K562 (cell line): ENCODE results near the gene LRRC47.

ENCODE experiments used
- ETV5 ChIP-seq: sonication (generic); formaldehyde crosslinking; IDR thresholded peaks from 2 replicates; pipeline ENCODE4 v1.4.0; 2020; ENCODE audit warnings: low read depth, mild to moderate bottlenecking, missing genetic modification reagents
- GATAD2B ChIP-seq: fragments of 450-650 bp; IDR thresholded peaks from 2 replicates; pipeline ENCODE4 v1.6.1; 2017; ENCODE audit warnings: mild to moderate bottlenecking, borderline replicate concordance
- HDAC3 ChIP-seq: fragments of 450-650 bp; IDR thresholded peaks from 2 replicates; pipeline ENCODE4 v1.6.1; 2018; ENCODE audit warnings: borderline replicate concordance, mild to moderate bottlenecking, moderate library complexity; ENCODE audit not compliant: partially characterized antibody
- NR2C2 ChIP-seq, 2 experiments: fragments of 200-800 bp in 1 of 2; sonication (Bioruptor generic) in 1 of 2; sonication (generic) in 1 of 2; formaldehyde crosslinking in 1 of 2; IDR thresholded peaks; 2 replicates each; pipeline versions ENCODE4 v1.6.1 to v1.8.0; 2016 to 2022; ENCODE audit warnings: mild to moderate bottlenecking in 1 of 2, missing compliant biosample characterization in 1 of 2, missing genetic modification characterization in 1 of 2, missing genetic modification reagents in 1 of 2
- NUFIP1 ChIP-seq: fragments of 450-650 bp; IDR thresholded peaks from 2 replicates; pipeline ENCODE4 v1.6.1; 2018; ENCODE audit not compliant: partially characterized antibody
- POLR2AphosphoS5 ChIP-seq: IDR thresholded peaks from 2 replicates; pipeline ENCODE4 v1.6.1; 2011; ENCODE audit warnings: mild to moderate bottlenecking, low read depth, low read length, moderate library complexity; ENCODE audit not compliant: control insufficient read depth, insufficient read depth
- XRCC4 ChIP-seq: IDR thresholded peaks from one replicate; pipeline ENCODE4 v1.6.1; 2011; ENCODE audit not compliant: insufficient read depth, insufficient read length; ENCODE audit errors: extremely low read depth
- TF ChIP-seq, protein P1 (sequence below): fragments of 450-650 bp; IDR thresholded peaks from 2 replicates; pipeline ENCODE4 v1.6.1; 2014; ENCODE audit warnings: low read depth, mild to moderate bottlenecking, moderate library complexity, borderline replicate concordance
- TF ChIP-seq, protein P2 (sequence below): fragments of 250-450 bp; sonication (Bioruptor Pico); IDR thresholded peaks from 2 replicates; pipeline ENCODE4 v1.4.0; 2020
- TF ChIP-seq, protein P3 (sequence below): fragments of 200-800 bp; sonication (Bioruptor generic); IDR thresholded peaks from 2 replicates; pipeline ENCODE4 v1.6.1; 2016; ENCODE audit warnings: missing genetic modification characterization, missing compliant biosample characterization
- TF ChIP-seq, protein P4 (sequence below), 3 experiments: IDR thresholded peaks in 2 of 3; conservative IDR thresholded peaks in 1 of 3; 2 replicates each; pipeline ENCODE4 v1.5.1; 2011 to 2012; ENCODE audit warnings: low read length in 3 of 3, mild to moderate bottlenecking in 3 of 3, control low read depth in 2 of 3, improper control_type of control experiment in 1 of 3, inconsistent platforms in 1 of 3, low read depth in 1 of 3, mixed read lengths in 1 of 3, moderate library complexity in 1 of 3; ENCODE audit not compliant: insufficient read depth in 2 of 3

DNA sequence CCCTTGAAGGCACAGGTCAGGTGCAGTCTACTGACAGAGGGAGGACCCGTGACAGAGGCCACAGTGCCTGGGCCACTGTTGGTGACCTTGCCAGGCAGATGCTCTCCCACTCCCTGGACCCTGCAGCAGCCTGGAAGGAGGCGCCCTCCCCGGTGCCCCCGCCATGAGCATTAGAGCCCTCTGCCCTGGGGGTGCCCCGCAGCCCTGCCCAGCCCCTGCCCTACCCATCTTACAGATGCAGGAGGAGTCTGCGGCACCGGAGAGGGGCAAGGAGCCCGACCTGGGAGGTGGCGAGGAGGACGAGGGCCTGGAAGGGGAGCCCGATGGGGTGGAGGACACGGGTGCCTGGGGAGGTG lies 33.4 kb downstream of the LRRC47 start:
- TF ChIP-seq ETV5 (CRISPR knock-in tag): no peak
- TF ChIP-seq POLR2AphosphoS5: no peak
- TF ChIP-seq HDAC3: no peak
- TF ChIP-seq XRCC4: no peak
- TF ChIP-seq GATAD2B: no peak
- TF ChIP-seq, protein P1, sequence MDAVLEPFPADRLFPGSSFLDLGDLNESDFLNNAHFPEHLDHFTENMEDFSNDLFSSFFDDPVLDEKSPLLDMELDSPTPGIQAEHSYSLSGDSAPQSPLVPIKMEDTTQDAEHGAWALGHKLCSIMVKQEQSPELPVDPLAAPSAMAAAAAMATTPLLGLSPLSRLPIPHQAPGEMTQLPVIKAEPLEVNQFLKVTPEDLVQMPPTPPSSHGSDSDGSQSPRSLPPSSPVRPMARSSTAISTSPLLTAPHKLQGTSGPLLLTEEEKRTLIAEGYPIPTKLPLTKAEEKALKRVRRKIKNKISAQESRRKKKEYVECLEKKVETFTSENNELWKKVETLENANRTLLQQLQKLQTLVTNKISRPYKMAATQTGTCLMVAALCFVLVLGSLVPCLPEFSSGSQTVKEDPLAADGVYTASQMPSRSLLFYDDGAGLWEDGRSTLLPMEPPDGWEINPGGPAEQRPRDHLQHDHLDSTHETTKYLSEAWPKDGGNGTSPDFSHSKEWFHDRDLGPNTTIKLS: no peak
- TF ChIP-seq, protein P2, sequence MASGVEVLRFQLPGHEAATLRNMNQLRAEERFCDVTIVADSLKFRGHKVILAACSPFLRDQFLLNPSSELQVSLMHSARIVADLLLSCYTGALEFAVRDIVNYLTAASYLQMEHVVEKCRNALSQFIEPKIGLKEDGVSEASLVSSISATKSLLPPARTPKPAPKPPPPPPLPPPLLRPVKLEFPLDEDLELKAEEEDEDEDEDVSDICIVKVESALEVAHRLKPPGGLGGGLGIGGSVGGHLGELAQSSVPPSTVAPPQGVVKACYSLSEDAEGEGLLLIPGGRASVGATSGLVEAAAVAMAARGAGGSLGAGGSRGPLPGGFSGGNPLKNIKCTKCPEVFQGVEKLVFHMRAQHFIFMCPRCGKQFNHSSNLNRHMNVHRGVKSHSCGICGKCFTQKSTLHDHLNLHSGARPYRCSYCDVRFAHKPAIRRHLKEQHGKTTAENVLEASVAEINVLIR (CRISPR knock-in tag): no peak
- TF ChIP-seq, protein P3, sequence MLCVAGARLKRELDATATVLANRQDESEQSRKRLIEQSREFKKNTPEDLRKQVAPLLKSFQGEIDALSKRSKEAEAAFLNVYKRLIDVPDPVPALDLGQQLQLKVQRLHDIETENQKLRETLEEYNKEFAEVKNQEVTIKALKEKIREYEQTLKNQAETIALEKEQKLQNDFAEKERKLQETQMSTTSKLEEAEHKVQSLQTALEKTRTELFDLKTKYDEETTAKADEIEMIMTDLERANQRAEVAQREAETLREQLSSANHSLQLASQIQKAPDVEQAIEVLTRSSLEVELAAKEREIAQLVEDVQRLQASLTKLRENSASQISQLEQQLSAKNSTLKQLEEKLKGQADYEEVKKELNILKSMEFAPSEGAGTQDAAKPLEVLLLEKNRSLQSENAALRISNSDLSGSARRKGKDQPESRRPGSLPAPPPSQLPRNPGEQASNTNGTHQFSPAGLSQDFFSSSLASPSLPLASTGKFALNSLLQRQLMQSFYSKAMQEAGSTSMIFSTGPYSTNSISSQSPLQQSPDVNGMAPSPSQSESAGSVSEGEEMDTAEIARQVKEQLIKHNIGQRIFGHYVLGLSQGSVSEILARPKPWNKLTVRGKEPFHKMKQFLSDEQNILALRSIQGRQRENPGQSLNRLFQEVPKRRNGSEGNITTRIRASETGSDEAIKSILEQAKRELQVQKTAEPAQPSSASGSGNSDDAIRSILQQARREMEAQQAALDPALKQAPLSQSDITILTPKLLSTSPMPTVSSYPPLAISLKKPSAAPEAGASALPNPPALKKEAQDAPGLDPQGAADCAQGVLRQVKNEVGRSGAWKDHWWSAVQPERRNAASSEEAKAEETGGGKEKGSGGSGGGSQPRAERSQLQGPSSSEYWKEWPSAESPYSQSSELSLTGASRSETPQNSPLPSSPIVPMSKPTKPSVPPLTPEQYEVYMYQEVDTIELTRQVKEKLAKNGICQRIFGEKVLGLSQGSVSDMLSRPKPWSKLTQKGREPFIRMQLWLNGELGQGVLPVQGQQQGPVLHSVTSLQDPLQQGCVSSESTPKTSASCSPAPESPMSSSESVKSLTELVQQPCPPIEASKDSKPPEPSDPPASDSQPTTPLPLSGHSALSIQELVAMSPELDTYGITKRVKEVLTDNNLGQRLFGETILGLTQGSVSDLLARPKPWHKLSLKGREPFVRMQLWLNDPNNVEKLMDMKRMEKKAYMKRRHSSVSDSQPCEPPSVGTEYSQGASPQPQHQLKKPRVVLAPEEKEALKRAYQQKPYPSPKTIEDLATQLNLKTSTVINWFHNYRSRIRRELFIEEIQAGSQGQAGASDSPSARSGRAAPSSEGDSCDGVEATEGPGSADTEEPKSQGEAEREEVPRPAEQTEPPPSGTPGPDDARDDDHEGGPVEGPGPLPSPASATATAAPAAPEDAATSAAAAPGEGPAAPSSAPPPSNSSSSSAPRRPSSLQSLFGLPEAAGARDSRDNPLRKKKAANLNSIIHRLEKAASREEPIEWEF: no peak
- TF ChIP-seq, protein P4, sequence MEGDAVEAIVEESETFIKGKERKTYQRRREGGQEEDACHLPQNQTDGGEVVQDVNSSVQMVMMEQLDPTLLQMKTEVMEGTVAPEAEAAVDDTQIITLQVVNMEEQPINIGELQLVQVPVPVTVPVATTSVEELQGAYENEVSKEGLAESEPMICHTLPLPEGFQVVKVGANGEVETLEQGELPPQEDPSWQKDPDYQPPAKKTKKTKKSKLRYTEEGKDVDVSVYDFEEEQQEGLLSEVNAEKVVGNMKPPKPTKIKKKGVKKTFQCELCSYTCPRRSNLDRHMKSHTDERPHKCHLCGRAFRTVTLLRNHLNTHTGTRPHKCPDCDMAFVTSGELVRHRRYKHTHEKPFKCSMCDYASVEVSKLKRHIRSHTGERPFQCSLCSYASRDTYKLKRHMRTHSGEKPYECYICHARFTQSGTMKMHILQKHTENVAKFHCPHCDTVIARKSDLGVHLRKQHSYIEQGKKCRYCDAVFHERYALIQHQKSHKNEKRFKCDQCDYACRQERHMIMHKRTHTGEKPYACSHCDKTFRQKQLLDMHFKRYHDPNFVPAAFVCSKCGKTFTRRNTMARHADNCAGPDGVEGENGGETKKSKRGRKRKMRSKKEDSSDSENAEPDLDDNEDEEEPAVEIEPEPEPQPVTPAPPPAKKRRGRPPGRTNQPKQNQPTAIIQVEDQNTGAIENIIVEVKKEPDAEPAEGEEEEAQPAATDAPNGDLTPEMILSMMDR (IDR thresholded peaks at IDR 0.05 in 2 of 3, conservative IDR thresholded peaks at IDR 0.05 in 1 of 3; ENCODE audit: insufficient read depth in 2 of 3, low read depth in 1 of 3, low read length in 3 of 3): no peak
- TF ChIP-seq NUFIP1: no peak
- no peak for TF ChIP-seq NR2C2 (CRISPR knock-in tag; IDR thresholded peaks at IDR 0.05)
- TF ChIP-seq NR2C2 (tag; IDR thresholded peaks at IDR 0.05): no peak
